Naive thymus-derived CD8-positive, alpha-beta T cell (primary cell): ENCODE data around the gene KRTAP4-1. TPM values are rescaled to one million over a fixed set of nuclear protein-coding genes. Genes with fewer than 3 reads are reported as not detected.
"Not testable (repeated sequence)": the region's sequence is repeated elsewhere in the genome, so short reads cannot be mapped to it uniquely, and the experiment has no call there.

Experiments used
- ATAC-seq, 2 donors: fragments of 150-1000 bp; cut with Tn5 transposase in 1 of 2; sonication (Bioruptor Pico), chemical (Tn5 transposase) in 1 of 2; 1 replicate in 1 of 2; 2 replicates in 1 of 2; pipeline ENCODE4 v1.10.0; 2021; ENCODE audit warnings: mild to moderate bottlenecking in 2 of 2, moderate library complexity in 2 of 2
- POLR2A ChIA-PET: fragments of 350-600 bp; sonication (Branson Sonifier 250); formaldehyde crosslinking; loops from one replicate; lab custom pipeline; 2021; ENCODE audit warnings: antibody characterized with exemption; lab: Charles Lee
- DNase-seq, 10 donors: peaks; one replicate each; pipeline versions ENCODE4 v3.0.0 to v3.0.0-alpha.2; 2020 to 2022
- H3K27ac Mint-ChIP-seq, 10 donors: one replicate each; pipeline ENCODE4 v1.8.0; 2020 to 2022; ENCODE audit warnings: mild to moderate bottlenecking in 10 of 10, mixed read lengths in 10 of 10, moderate library complexity in 4 of 10, inconsistent platforms in 1 of 10
- H3K27me3 Mint-ChIP-seq, 5 donors: one replicate each; pipeline ENCODE4 v1.8.0; 2021 to 2022; ENCODE audit warnings: mixed read lengths in 5 of 5
- H3K36me3 Mint-ChIP-seq, 3 donors: one replicate each; pipeline ENCODE4 v1.8.0; 2020 to 2022; ENCODE audit warnings: mixed read lengths in 3 of 3, mild to moderate bottlenecking in 2 of 3, inconsistent platforms in 1 of 3
- H3K4me1 Mint-ChIP-seq, 4 donors: one replicate each; pipeline ENCODE4 v1.8.0; 2021 to 2022; ENCODE audit warnings: mixed read lengths in 4 of 4
- H3K4me3 Mint-ChIP-seq, 10 donors: one replicate each; pipeline ENCODE4 v1.8.0; 2020 to 2022; ENCODE audit warnings: mild to moderate bottlenecking in 10 of 10, mixed read lengths in 10 of 10, moderate library complexity in 6 of 10, inconsistent platforms in 1 of 10
- H3K9me3 Mint-ChIP-seq, 9 donors: one replicate each; pipeline ENCODE4 v1.8.0; 2020 to 2022; ENCODE audit warnings: mixed read lengths in 9 of 9, mild to moderate bottlenecking in 3 of 9, inconsistent platforms in 1 of 9, moderate library complexity in 1 of 9
- polyA plus RNA-seq, 3 donors: library from polyadenylated mRNA; unstranded; fragments of 300-500 nt; fragmentation: Illumina TruSeq; gene quantifications; one replicate each; pipeline ENCODE4 v1.2.3, GENCODE V29; 2021
- total RNA-seq, 8 experiments: library from RNA in 2 of 8; stranded (reverse) in 2 of 8; gene quantifications; one replicate each; pipeline ENCODE4 v1.2.3 and lab custom pipeline; 2021 to 2026

Gene KRTAP4-1
- total and polyA plus RNA-seq, 5 experiments from 2014 or later, result not detected

DNA sequence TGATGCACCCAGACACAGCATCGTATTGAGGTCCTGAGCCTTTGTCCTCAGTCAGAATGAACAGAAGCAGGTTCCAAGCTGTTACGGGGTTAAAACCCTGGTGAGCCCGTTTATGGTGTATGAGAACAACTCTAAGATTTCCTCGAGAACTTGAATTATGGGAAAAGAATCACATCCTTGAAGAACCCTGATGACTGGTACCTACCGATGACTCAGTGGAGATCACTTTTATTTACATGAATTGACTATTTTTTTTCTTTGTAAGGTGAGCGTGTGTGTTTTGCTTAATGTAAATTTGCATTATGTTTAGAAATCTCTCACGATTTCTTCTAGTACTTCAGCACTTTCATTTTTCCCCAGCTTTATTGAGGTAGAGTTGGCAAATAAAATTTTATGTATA, 20.9 kb downstream of the KRTAP4-1 start:
- DNase-seq (no peak), ATAC-seq (no peak)
- Mint-ChIP-seq H3K9me3 (no peaks in the 10 kb centered on the region), H3K27ac (no peak overlapping the region), H3K4me3 (no peak overlapping the region), H3K4me1 (peaks cover 0 to 6% (median under 1%) of the 10 kb centered on the region in 4 donors), H3K27me3 (peaks cover 0 to 2% (median 0%) of the 10 kb centered on the region in 5 donors), H3K36me3 (no peaks in the 10 kb centered on the region)
- POLR2A ChIA-PET, result no interaction called here

- POLR2A ChIA-PET, result no interaction called here
- Mint-ChIP-seq H3K9me3 (no peaks in the 10 kb centered on the region), H3K4me3 (no peak within 1 kb of the TSS), H3K36me3 (no peaks in the 10 kb centered on the region), H3K27ac (peak within 1 kb of the TSS in 4 of 10 donors; percentile 9 to 68 (median 42)), H3K4me1 (peaks cover 0 to 4% (median 0%) of the 10 kb centered on the region in 4 donors), H3K27me3 (peaks cover 0 to 3% (median 0%) of the 10 kb centered on the region in 5 donors)
- DNase-seq, result no peak
- no peak for ATAC-seq
These were observed 24.1 kb downstream of the KRTAP4-1 start, which contains the start of gene KRTAP4-4 for GRCh38 chr17:41160648-41161047. Gene KRTAP4-4, minus strand, starts transcription at chr17:41160748. Its CDS starts 57 bp downstream, at chr17:41160691.

- H3K36me3 Mint-ChIP-seq, H3K9me3 Mint-ChIP-seq, POLR2A ChIA-PET, H3K4me1 Mint-ChIP-seq, H3K4me3 Mint-ChIP-seq, H3K27me3 Mint-ChIP-seq, ATAC-seq, DNase-seq: not testable (repeated sequence)
- H3K27ac Mint-ChIP-seq, result peak overlapping the region in 1 of 10 donors; percentile 31
These were observed 24.5 kb downstream of the KRTAP4-1 start for GRCh38 chr17:41160190-41160589.

- ATAC-seq, result no peak
- H3K9me3 Mint-ChIP-seq, result no peaks in the 10 kb centered on the region
These were observed 30.9 kb downstream of the KRTAP4-1 start for GRCh38 chr17:41153856-41154255.

DNA sequence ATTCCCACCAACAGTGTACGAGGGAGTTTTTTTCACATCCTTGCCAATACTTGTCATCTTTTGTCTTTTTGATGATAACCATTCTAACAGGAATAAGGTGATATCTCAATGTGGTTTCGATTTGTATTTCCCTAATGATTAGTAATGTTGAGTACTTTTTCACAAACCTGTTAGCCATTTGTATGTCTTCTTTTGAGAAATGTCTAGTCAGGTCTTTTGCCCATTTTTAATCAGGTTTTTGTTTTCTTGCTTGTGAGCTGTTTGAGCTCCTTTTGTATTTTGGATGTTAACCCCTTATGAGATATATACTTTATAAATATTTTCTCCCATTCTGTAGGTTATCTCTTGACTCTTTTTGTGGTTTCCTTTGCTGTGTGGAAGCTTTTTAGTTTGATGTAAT, 33.2 kb downstream of the KRTAP4-1 start:
- Mint-ChIP-seq H3K27me3 (peaks cover 0 to 4% (median 0%) of the 10 kb centered on the region in 5 donors), H3K4me1 (peaks cover 0 to 18% (median 6%) of the 10 kb centered on the region in 4 donors), H3K27ac (no peak overlapping the region), H3K36me3 (no peaks in the 10 kb centered on the region), H3K9me3 (no peaks in the 10 kb centered on the region), H3K4me3 (no peak overlapping the region)
- DNase-seq, result no peak
- no peak for ATAC-seq
- POLR2A ChIA-PET, result no interaction called here

More at GRCh38 chr17:41153856-41154255, 30.9 kb downstream of the KRTAP4-1 start:
- no peaks in the 10 kb centered on the region for H3K36me3 Mint-ChIP-seq
- POLR2A ChIA-PET, result no interaction called here
- DNase-seq, result no peak
- H3K27me3 Mint-ChIP-seq, result peaks cover 0 to 7% (median 0%) of the 10 kb centered on the region in 5 donors
- H3K27ac Mint-ChIP-seq, result no peak overlapping the region
- peaks cover 0 to 10% (median 4%) of the 10 kb centered on the region in 4 donors for H3K4me1 Mint-ChIP-seq
- no peak overlapping the region for H3K4me3 Mint-ChIP-seq

DNA sequence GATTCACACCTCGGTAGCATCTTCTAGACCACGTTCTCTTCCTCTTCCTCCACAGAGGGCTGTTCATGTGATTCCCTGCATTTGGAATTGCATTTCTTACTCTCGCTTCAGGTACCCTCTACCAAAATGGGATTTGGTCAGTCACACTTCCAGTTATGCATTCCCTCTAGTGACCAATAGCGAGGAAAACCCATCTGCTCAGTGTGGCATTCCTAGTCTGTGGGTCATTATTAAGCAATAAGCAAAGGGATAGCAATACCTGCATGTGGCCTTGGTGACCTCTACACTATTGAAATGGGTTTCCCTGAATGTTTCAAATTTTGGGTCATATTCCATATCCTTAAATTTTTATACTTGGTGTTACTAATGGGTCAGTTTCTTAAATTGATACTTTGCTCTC, 34.7 kb downstream of the KRTAP4-1 start:
- Mint-ChIP-seq H3K27me3 (peaks cover 0 to 4% (median 0%) of the 10 kb centered on the region in 5 donors), H3K27ac (no peak overlapping the region), H3K4me3 (no peak overlapping the region), H3K4me1 (peaks cover 0 to 27% (median 7%) of the 10 kb centered on the region in 4 donors), H3K36me3 (no peaks in the 10 kb centered on the region), H3K9me3 (peaks cover 0 to 3% (median 0%) of the 10 kb centered on the region in 9 donors)
- no peak for DNase-seq
- ATAC-seq, result no peak
- POLR2A ChIA-PET, result interaction anchor here (0.6 kb wide), 1 partner anchor 524 kb away, joined by 3 read pairs; no protein-coding TSS in a partner anchor

- Mint-ChIP-seq H3K27me3 (peaks cover 0 to 4% (median 0%) of the 10 kb centered on the region in 5 donors), H3K4me3 (no peak within 1 kb of the TSS), H3K9me3 (peaks cover 0 to 4% (median 0%) of the 10 kb centered on the region in 9 donors), H3K4me1 (peaks cover 0 to 31% (median 8%) of the 10 kb centered on the region in 4 donors), H3K36me3 (no peaks in the 10 kb centered on the region), H3K27ac (no peak within 1 kb of the TSS)
- POLR2A ChIA-PET, result no interaction called here
- DNase-seq, result no peak
- ATAC-seq, result no peak
These were observed 35.1 kb downstream of the KRTAP4-1 start, which contains the start of gene KRTAP4-5 for GRCh38 chr17:41149652-41149985. Gene KRTAP4-5, minus strand, starts transcription at chr17:41149825. Its CDS starts 58 bp downstream, at chr17:41149767.

DNA sequence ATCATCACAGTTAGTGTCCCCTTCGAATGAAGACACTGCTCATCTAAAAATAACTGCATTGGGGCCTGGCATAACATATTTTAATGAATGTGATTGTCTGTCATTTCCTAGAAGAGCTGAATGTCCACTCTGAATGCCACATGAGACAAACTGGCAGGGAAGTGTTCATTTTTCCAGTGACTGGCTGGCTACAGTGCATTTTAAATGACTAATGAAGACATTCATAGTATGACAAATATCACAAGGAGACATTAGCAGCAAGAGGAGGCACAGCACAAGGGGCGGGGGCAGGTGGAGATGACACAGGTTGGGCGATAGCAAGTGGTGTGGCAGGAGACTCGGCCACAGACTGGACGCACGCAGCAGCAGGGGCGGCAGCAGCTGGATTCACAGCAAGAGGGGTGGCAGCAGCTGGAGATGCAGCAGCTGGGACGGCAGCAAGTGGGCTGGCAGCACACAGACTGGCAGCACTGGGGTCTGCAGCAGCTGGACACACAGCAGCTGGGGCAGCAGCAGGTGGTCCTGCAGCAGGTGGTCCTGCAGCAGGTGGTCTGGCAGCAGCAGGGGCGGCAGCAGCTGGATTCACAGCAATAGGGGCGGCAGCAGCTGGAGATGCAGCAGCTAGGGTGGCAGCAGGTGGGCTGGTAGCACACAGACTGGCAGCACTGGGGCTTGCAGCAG, 35.6 kb downstream of the KRTAP4-1 start:
- H3K4me1 Mint-ChIP-seq, result peaks cover 0 to 31% (median 8%) of the 10 kb centered on the region in 4 donors
- H3K27me3 Mint-ChIP-seq, ATAC-seq, H3K36me3 Mint-ChIP-seq, H3K9me3 Mint-ChIP-seq, H3K4me3 Mint-ChIP-seq, POLR2A ChIA-PET, H3K27ac Mint-ChIP-seq, DNase-seq: not testable (repeated sequence)

- H3K4me1 Mint-ChIP-seq, result peaks cover 0 to 26% (median 7%) of the 10 kb centered on the region in 4 donors
- DNase-seq (no peak), ATAC-seq (no peak)
- POLR2A ChIA-PET, result no interaction called here
- H3K4me3 Mint-ChIP-seq, result no peak overlapping the region
- H3K27ac Mint-ChIP-seq, result peak overlapping the region in 2 of 10 donors; percentile 10 to 17
- peaks cover 0 to 12% (median 10%) of the 10 kb centered on the region in 3 donors for H3K36me3 Mint-ChIP-seq
- H3K27me3 Mint-ChIP-seq, result no peaks in the 10 kb centered on the region
- peaks cover 0 to 16% (median 13%) of the 10 kb centered on the region in 9 donors for H3K9me3 Mint-ChIP-seq
These were observed 37.0 kb downstream of the KRTAP4-1 start for GRCh38 chr17:41147531-41148204.

DNA sequence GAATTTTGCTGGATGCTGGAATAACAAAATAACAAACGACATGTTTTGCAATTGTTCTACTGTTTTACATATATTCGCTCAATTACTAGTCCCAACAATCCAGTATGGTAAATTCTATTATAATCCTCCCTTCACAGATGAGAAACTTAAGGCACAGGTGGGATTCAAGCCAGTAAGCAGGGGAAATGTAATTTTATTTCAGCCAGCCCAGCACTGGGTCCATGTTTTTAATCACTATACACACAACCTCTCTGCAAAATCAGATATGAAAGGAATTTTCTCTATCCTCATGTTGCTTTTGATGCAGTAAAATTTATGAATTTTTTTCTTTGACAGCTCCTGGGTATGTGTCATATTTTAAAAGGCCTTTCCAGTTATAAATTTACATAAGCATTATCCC, 39.5 kb downstream of the KRTAP4-1 start:
- Mint-ChIP-seq H3K27me3 (no peaks in the 10 kb centered on the region), H3K4me1 (peaks cover 2 to 26% (median 8%) of the 10 kb centered on the region in 4 donors), H3K4me3 (peak overlapping the region in 1 of 10 donors; percentile 16), H3K27ac (no peak overlapping the region), H3K36me3 (peaks cover 0 to 29% (median 13%) of the 10 kb centered on the region in 3 donors), H3K9me3 (peaks cover 0 to 37% (median 23%) of the 10 kb centered on the region in 9 donors)
- ATAC-seq, result no peak
- DNase-seq, result no peak
- POLR2A ChIA-PET, result no interaction called here

GRCh38 chr17:41144846-41145245, 39.9 kb downstream of the KRTAP4-1 start:
- H3K27ac Mint-ChIP-seq, result no peak overlapping the region
- H3K4me1 Mint-ChIP-seq, result peaks cover 2 to 26% (median 8%) of the 10 kb centered on the region in 4 donors
- peaks cover 0 to 29% (median 13%) of the 10 kb centered on the region in 3 donors for H3K36me3 Mint-ChIP-seq
- DNase-seq, result no peak
- peak overlapping the region in 1 of 10 donors; percentile 16 for H3K4me3 Mint-ChIP-seq
- H3K27me3 Mint-ChIP-seq, result no peaks in the 10 kb centered on the region
- POLR2A ChIA-PET, result no interaction called here
- no peak for ATAC-seq
- peaks cover 0 to 38% (median 27%) of the 10 kb centered on the region in 9 donors for H3K9me3 Mint-ChIP-seq

- Mint-ChIP-seq H3K27me3 (peaks cover 0 to 2% (median 0%) of the 10 kb centered on the region in 5 donors), H3K36me3 (peaks cover 2 to 34% (median 21%) of the 10 kb centered on the region in 3 donors), H3K4me3 (no peak overlapping the region), H3K9me3 (peaks cover 0 to 52% (median 34%) of the 10 kb centered on the region in 9 donors), H3K27ac (no peak overlapping the region), H3K4me1 (peaks cover 2 to 18% (median 9%) of the 10 kb centered on the region in 4 donors)
- ATAC-seq (no peak), DNase-seq (no peak)
- POLR2A ChIA-PET, result interaction anchor here (0.8 kb wide), 1 partner anchor 10 kb away, joined by 3 read pairs; no protein-coding TSS in a partner anchor
These were observed 43.4 kb downstream of the KRTAP4-1 start for GRCh38 chr17:41141361-41141760.
